GM18505 (cell line): ENCODE results near the gene DNAAF6.

ENCODE experiments used
- ATAC-seq: cut with Tn5 transposase; IDR thresholded peaks from one replicate; pipeline ENCODE4 v1.9.1; 2021; ENCODE audit not compliant: unreplicated experiment
- POLR2A ChIP-seq: IDR thresholded peaks from 4 replicates; pipeline ENCODE4 v1.6.1; 2011; ENCODE audit warnings: borderline replicate concordance; ENCODE audit not compliant: insufficient read depth, insufficient read length; ENCODE audit errors: extremely low read depth

The DNAAF6 gene

DNA sequence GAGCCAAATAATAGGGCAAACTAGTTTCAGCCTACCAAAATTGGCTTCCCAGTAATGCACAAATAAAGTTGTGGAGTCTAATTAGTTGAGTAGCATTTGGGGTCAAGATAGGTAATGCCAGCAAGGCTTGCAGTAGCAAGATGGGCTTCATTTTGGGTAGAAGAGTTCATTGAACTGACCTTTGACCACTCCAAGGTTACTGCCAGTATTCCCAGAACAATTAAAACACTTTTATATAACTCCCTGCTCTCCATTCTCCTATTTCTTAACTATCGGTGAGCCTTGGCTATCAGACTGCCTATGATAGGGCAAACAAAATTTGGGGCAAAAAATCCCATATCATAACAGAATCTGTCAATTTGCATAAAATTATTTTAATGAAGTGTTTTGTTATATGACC, 7.1 kb downstream of the DNAAF6 start:
- ATAC-seq = no peak
- TF ChIP-seq POLR2A = no peak

DNA sequence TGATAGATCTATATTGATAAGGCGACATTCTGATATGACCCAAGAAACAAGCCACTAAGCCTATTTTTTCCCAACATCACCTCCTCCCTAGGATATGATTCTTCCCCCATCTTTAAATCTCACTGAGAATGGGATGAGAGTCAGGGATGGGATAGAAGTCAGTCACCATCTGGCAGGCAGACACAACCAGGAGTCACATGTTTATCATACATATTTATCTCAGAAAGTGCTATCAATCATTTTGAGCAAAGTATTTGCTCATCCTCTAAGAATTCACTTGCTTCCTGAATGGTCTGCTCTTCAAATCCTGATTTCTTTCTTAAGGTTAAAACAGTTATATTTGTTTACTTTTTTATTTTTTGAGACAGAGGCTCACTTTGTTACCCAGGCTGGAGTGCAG, 20.3 kb downstream of the DNAAF6 start:
- ATAC-seq = no peak
- TF ChIP-seq POLR2A = no peak

DNA sequence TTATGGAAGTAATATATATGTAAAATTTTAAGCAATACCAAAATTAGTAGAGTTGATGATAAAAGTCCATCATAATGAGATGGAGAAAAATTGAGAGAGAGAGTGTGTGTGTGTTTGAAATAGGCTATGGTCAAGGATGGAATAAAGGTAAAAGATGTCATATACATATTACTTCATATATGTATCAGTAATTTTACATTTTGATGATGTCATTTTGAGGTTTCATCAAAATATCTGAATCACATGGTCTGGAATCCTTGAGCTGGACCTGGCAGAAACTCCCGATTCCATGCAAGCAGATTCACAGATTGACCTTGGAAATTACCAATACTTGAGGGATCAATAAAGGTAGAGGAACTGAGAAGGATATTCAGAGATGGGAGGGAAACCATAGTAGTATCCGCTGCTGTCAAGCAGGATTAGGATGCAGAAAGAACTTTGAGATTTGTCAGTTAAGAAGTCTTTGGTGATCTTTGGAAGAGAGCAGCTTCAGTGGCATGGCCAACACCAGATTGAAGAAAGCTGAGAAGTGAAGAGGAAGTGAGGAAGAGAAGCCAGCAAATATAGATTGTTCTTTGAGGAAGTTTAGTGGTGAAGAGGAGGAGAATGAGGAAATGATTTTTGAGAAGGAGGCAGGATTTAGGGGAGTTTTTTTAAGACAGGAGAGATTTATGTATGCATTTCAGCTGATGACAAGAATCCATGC, 21.5 kb downstream of the DNAAF6 start:
- ATAC-seq = no peak
- no peak for TF ChIP-seq POLR2A

DNA sequence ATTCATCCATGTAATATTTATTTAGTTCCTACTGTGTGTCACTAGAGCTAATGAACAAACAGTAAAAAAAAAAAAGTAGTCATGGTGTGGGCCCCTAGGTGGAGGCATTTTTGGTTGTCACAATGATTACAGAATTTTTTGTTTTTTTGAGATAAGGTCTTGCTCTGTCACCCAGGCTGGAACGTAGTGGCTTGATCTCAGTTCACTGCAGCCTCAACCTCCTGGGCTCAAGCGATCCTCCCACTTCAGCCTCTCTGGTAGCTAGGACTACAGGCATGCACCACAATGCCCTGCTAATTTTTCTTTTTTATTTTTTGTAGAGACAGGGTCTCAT, 22.0 kb downstream of the DNAAF6 start:
- ATAC-seq = no peak

DNA sequence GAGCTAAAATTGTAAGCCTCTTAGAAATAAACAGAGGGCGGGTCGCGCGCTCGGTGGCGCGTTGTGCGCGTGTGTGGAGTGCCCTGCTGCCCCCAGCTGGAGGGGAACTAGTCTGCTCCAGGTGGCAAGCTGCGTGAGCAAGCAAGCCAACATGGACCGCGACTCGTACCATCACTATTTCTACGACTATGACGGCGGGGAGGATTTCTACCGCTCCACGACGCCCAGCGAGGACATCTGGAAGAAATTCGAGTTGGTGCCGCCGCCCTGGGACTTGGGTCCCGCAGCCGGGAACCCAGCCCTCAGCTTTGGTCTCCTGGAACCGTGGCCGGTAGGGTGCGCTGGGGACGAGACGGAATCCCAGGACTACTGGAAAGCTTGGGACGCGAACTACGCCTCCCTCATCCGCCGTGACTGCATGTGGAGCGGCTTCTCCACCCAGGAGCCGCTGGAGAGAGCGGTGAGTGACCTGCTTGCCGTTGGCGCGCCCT, 66.1 kb downstream of the DNAAF6 start:
- no peak for TF ChIP-seq POLR2A
- ATAC-seq = no peak

More for the DNA sequence above, 22.0 kb downstream of the DNAAF6 start:
- TF ChIP-seq POLR2A = no peak

DNA sequence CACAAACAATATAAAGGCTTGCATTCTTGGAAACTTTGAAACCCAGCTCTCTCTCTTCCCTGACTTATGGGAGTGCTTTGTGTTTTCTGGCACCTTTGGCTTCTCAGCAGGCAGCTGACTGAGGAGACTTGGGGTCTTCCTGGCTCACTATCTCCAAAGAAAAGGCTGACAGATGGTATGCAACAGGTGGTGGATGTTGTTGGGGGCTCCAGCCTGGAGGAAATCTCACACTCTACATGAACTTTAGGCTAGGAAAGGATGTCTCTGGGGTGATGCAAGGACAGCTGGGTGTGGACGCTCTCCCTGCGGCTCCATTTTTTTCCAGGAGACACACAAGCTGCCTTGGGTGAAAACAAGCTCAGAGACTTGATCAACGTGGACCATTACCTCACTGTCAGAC, 67.4 kb downstream of the DNAAF6 start:
- no peak for TF ChIP-seq POLR2A
- ATAC-seq = no peak

DNA sequence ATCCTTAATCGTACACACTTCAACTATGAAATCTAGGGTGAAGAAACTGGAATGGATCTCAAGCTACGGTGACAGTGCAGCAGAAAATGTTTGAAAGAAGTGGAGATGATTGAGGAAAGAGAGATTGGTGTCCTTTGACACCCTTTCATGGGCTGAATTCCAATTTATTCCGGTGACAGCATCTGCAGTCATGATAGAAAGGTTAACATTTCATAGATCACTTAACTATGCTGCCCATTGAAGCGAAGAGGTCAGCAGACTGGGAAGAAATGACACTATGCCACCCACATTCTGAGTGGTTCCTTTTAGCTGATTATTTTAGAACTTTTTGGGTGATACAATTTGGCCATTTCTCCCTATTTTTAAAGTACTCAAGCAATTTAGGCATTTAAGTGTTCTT, 82.3 kb downstream of the DNAAF6 start:
- ATAC-seq = no peak
- no peak for TF ChIP-seq POLR2A

DNA sequence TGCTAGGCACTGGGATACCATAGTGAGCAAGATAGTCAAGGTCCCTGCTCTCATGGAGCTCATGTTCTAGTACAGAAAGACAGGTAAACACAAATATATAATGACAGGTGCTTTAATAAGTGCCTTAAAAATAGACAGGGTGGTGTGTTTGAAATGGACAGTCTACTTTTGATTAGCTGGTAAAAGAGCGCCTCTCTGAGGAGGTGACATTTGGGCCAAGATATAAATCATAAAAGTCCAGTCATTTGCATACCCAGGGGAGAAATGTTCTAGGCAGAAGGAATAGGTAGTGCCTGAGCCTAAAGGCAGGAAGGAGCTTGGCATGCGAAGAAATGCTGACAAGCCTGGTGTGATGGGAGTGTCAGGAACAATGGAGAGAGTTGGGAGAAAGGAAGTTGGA, 83.6 kb downstream of the DNAAF6 start:
- TF ChIP-seq POLR2A = no peak

DNA sequence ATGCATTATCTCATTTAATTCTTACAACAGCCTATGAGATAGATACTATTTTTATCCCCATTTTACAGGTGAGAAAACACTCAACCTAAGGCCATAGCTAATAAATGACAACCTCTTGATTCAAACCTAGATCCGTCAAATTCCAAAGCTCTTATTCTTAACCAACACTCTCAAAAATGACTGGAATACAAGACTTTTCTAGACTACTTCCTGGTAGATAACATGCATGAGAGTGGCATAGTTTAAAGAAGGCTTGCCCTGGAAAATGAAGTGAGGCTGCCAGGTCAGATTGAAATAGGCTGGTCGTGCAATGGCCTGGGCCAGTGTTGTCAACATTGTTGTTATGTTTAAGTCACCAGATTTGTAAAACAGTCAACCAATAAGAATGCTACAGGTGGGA, 86.6 kb downstream of the DNAAF6 start:
- no peak for ATAC-seq
- TF ChIP-seq POLR2A = no peak

More for the DNA sequence above, 83.6 kb downstream of the DNAAF6 start:
- no peak for ATAC-seq
